Neural cell (in vitro differentiated cells): ENCODE measurements around the gene CNTNAP2. TPM values are rescaled to one million over a fixed set of nuclear protein-coding genes. Genes with fewer than 3 reads are reported as not detected.

Source experiments
- H2AFZ ChIP-seq: fragments of 200-600, 300-800 bp; sonication (generic), shearing (Covaris generic); 2 replicates; pipeline ENCODE4 v1.6.0; 2014; ENCODE audit warnings: low read depth, mild to moderate bottlenecking, antibody characterized with exemption, low read length, moderate library complexity
- H3F3A ChIP-seq: fragments of 200-600 bp; shearing (Covaris generic); 2 replicates; pipeline ENCODE4 v1.6.1; 2016; ENCODE audit warnings: mild to moderate bottlenecking, moderate library complexity, mixed read lengths, antibody characterized with exemption, low read length; ENCODE audit not compliant: insufficient read depth, poor library complexity, severe bottlenecking
- H3K27ac ChIP-seq: fragments of 200-600, 300-800 bp; sonication (generic), shearing (Covaris generic); 2 replicates; pipeline ENCODE4 v1.5.1; 2014; ENCODE audit warnings: mild to moderate bottlenecking, low read length, moderate library complexity
- H3K27me3 ChIP-seq: fragments of 300-800, 200-600 bp; sonication (generic), shearing (Covaris generic); 2 replicates; pipeline ENCODE4 v1.6.0; 2014; ENCODE audit warnings: mild to moderate bottlenecking, low read depth, low read length, moderate library complexity; ENCODE audit not compliant: insufficient read depth
- H3K36me3 ChIP-seq: fragments of 300-800, 200-600 bp; sonication (generic), shearing (Covaris generic); 2 replicates; pipeline ENCODE4 v1.5.1; 2014; ENCODE audit warnings: mild to moderate bottlenecking, antibody characterized with exemption, low read length, moderate library complexity; ENCODE audit not compliant: insufficient read depth
- H3K4me2 ChIP-seq: fragments of 300-800, 200-600 bp; sonication (generic), shearing (Covaris generic); 2 replicates; pipeline ENCODE4 v1.6.0; 2014; ENCODE audit warnings: mild to moderate bottlenecking, low read length
- H3K4me3 ChIP-seq: fragments of 300-800, 200-600 bp; sonication (generic), shearing (Covaris generic); 2 replicates; pipeline ENCODE4 v1.5.1; 2014; ENCODE audit warnings: mild to moderate bottlenecking, low read length, moderate library complexity
- H3K79me2 ChIP-seq: fragments of 200-600 bp; shearing (Covaris generic); replicated peaks from 2 replicates; pipeline ENCODE4 v1.6.0; 2014; ENCODE audit warnings: mild to moderate bottlenecking, low read length, moderate library complexity; ENCODE audit not compliant: insufficient read depth
- H3K9ac ChIP-seq: fragments of 300-800, 200-600 bp; sonication (generic), shearing (Covaris generic); 2 replicates; pipeline ENCODE4 v1.6.1; 2016; ENCODE audit warnings: mild to moderate bottlenecking, low read length, mixed read lengths
- H3K9me2 ChIP-seq: fragments of 200-600 bp; shearing (Covaris generic); 2 replicates; pipeline ENCODE4 v1.6.1; 2016; ENCODE audit warnings: mild to moderate bottlenecking, low read length, mixed read lengths; ENCODE audit not compliant: insufficient read depth
- H3K9me3 ChIP-seq: fragments of 200-600, 300-800 bp; sonication (generic), shearing (Covaris generic); 2 replicates; pipeline ENCODE4 v1.6.1; 2016; ENCODE audit warnings: mild to moderate bottlenecking, mixed run types, low read length, moderate library complexity, mixed read lengths
- H4K20me1 ChIP-seq: fragments of 200-600 bp; shearing (Covaris generic); 2 replicates; pipeline ENCODE4 v1.6.1; 2016; ENCODE audit warnings: mild to moderate bottlenecking, mixed run types; ENCODE audit not compliant: insufficient read depth
- CTCF ChIP-seq: fragments of 450-650 bp; IDR thresholded peaks from 2 replicates; pipeline ENCODE4 v1.5.1; 2014; ENCODE audit warnings: antibody characterized with exemption, mild to moderate bottlenecking, moderate library complexity; ENCODE audit not compliant: poor library complexity, severe bottlenecking
- EP300 ChIP-seq: fragments of 450-650 bp; conservative IDR thresholded peaks from 2 replicates; pipeline ENCODE4 v1.6.1; 2014; ENCODE audit warnings: antibody characterized with exemption, mild to moderate bottlenecking, moderate library complexity; ENCODE audit not compliant: poor library complexity, severe bottlenecking
- EZH2 ChIP-seq: fragments of 200-600, 300-800 bp; shearing (Covaris generic), sonication (generic); IDR thresholded peaks from 2 replicates; pipeline ENCODE4 v1.6.1; 2014; ENCODE audit warnings: antibody characterized with exemption, low read length, borderline replicate concordance, mild to moderate bottlenecking; ENCODE audit not compliant: insufficient read depth, poor library complexity, severe bottlenecking
- MXI1 ChIP-seq: fragments of 450-650 bp; conservative IDR thresholded peaks from 2 replicates; pipeline ENCODE4 v1.6.1; 2014; ENCODE audit warnings: antibody characterized with exemption, mild to moderate bottlenecking; ENCODE audit not compliant: poor library complexity, severe bottlenecking
- POLR2AphosphoS5 ChIP-seq: IDR thresholded peaks from 2 replicates; pipeline ENCODE4 v1.6.1; 2012
- RAD21 ChIP-seq: fragments of 450-650 bp; conservative IDR thresholded peaks from 2 replicates; pipeline ENCODE4 v1.6.1; 2014; ENCODE audit warnings: antibody characterized with exemption, mild to moderate bottlenecking, moderate library complexity
- REST ChIP-seq: IDR thresholded peaks from 2 replicates; pipeline ENCODE4 v1.6.1; 2012; ENCODE audit warnings: borderline replicate concordance
- SMC3 ChIP-seq: fragments of 450-650 bp; conservative IDR thresholded peaks from 2 replicates; pipeline ENCODE4 v1.6.1; 2014; ENCODE audit warnings: antibody characterized with exemption, mild to moderate bottlenecking, moderate library complexity; ENCODE audit not compliant: poor library complexity
- TAF1 ChIP-seq: IDR thresholded peaks from 2 replicates; pipeline ENCODE4 v1.6.1; 2012; ENCODE audit warnings: low read depth
- polyA plus RNA-seq: library from polyadenylated mRNA; depleted of rRNA; stranded (reverse); fragments of >200 nt; gene quantifications from 2 replicates; pipeline ENCODE4 v1.2.3, GENCODE V29; 2014

CNTNAP2 gene
- polyA plus RNA-seq, 1 donor from 2014 or later, result 276 TPM

GRCh38 chr7:147296986-147297385 lies 1180.4 kb downstream of the CNTNAP2 start:
- H3K4me2 ChIP-seq, result no peak overlapping the region
- no peak overlapping the region for H3K27ac ChIP-seq
- H3K9me3 ChIP-seq, result no peaks in the 10 kb centered on the region
- H3K4me3 ChIP-seq, result no peak overlapping the region
- H3K9me2 ChIP-seq, result no peaks in the 10 kb centered on the region
- H3F3A ChIP-seq, result no peaks in the 10 kb centered on the region
- no peak overlapping the region for H3K9ac ChIP-seq
- H3K36me3 ChIP-seq, result no peaks in the 10 kb centered on the region
- H3K79me2 ChIP-seq, result no peaks in the 10 kb centered on the region
- TF ChIP-seq EP300 (no peak), TAF1 (no peak), MXI1 (no peak), RAD21 (no peak), POLR2AphosphoS5 (no peak), CTCF (no peak), SMC3 (no peak), REST (no peak), EZH2 (no peak)
- H2AFZ ChIP-seq, result no peak overlapping the region
- H3K27me3 ChIP-seq, result no peaks in the 10 kb centered on the region
- no peaks in the 10 kb centered on the region for H4K20me1 ChIP-seq

GRCh38 chr7:147298611-147299043 lies 1182.0 kb downstream of the CNTNAP2 start:
- TF ChIP-seq MXI1 (no peak), EP300 (no peak), EZH2 (no peak), REST (no peak), CTCF (no peak), POLR2AphosphoS5 (no peak)
- Histone ChIP-seq H3K9me3 (no peaks in the 10 kb centered on the region), H3K36me3 (no peaks in the 10 kb centered on the region), H3K9me2 (no peaks in the 10 kb centered on the region), H4K20me1 (no peaks in the 10 kb centered on the region), H3K4me3 (no peak overlapping the region), H3K9ac (no peak overlapping the region), H3K79me2 (no peaks in the 10 kb centered on the region), H3K4me2 (no peak overlapping the region), H3K27ac (no peak overlapping the region), H2AFZ (no peak overlapping the region), H3K27me3 (no peaks in the 10 kb centered on the region), H3F3A (no peaks in the 10 kb centered on the region)
